Thymus (tissue), 11 donors: ENCODE measurements around the gene PCSK4. TPM values are rescaled to one million over a fixed set of nuclear protein-coding genes. Genes with fewer than 3 reads are reported as not detected.
"Not testable (repeated sequence)": the region's sequence is repeated elsewhere in the genome, so short reads cannot be mapped to it uniquely, and the experiment has no call there.

Experiments
- DNase-seq, 9 donors: peaks; one replicate each; pipeline ENCODE4 v3.0.0-alpha.2; 2013; ENCODE audit warnings: low spot score in 9 of 9, low read depth in 6 of 9, missing footprints in 1 of 9
- H3K27ac ChIP-seq, 2 donors: one replicate each; pipeline ENCODE4 v1.5.1; 2013; ENCODE audit warnings: control low read depth in 1 of 2, low read depth in 1 of 2, low read length in 1 of 2, mild to moderate bottlenecking in 1 of 2, moderate library complexity in 1 of 2
- H3K27me3 ChIP-seq, 2 donors: one replicate each; pipeline ENCODE4 v1.5.1; 2013; ENCODE audit warnings: low read length in 1 of 2; ENCODE audit not compliant: control insufficient read depth in 2 of 2, insufficient read depth in 1 of 2
- H3K36me3 ChIP-seq, 2 donors: one replicate each; pipeline ENCODE4 v1.5.1; 2013; ENCODE audit warnings: low read length in 1 of 2, mild to moderate bottlenecking in 1 of 2, moderate library complexity in 1 of 2; ENCODE audit not compliant: control insufficient read depth in 2 of 2, insufficient read depth in 2 of 2
- H3K4me1 ChIP-seq, 2 donors: one replicate each; pipeline ENCODE4 v1.5.1; 2013; ENCODE audit warnings: low read length in 2 of 2; ENCODE audit not compliant: control insufficient read depth in 2 of 2, insufficient read depth in 2 of 2
- H3K4me3 ChIP-seq, 2 donors: one replicate each; pipeline ENCODE4 v1.5.1; 2013; ENCODE audit warnings: low read length in 2 of 2, control low read depth in 1 of 2, mild to moderate bottlenecking in 1 of 2
- H3K9me3 ChIP-seq, 2 donors: one replicate each; pipeline ENCODE4 v1.5.1; 2013; ENCODE audit warnings: low read length in 1 of 2, mild to moderate bottlenecking in 1 of 2; ENCODE audit not compliant: control insufficient read depth in 2 of 2, insufficient read depth in 1 of 2
- WGBS: extraction: QIAGEN DNeasy Blood & Tissue Kit; methylation state at CpG from one replicate; pipeline ENCODE4 v1.1.7; 2013; 5-methylcytosine and 5-hydroxymethylcytosine counted together
- polyA plus RNA-seq: library from polyadenylated mRNA; stranded (reverse); fragments of 200-250 nt; gene quantifications from one replicate; pipeline ENCODE4 v1.2.3, GENCODE V29; 2013
- total RNA-seq: library from RNA; stranded (reverse); fragments of 120-200 nt; gene quantifications from one replicate; pipeline ENCODE4 v1.2.4, GENCODE V29; 2013
- donor health status: healthy.

The PCSK4 gene
- total and polyA plus RNA-seq, 2 donors, result 4.9 to 11.5 TPM

GRCh38 chr19:1530856-1531255 lies 40.7 kb upstream of the PCSK4 start:
- 94% methylated on average over 11 of the region's 11 CpGs for WGBS
- H3K36me3 ChIP-seq, DNase-seq, H3K4me3 ChIP-seq, H3K4me1 ChIP-seq, H3K27ac ChIP-seq, H3K9me3 ChIP-seq: not testable (repeated sequence)
- peaks cover 3 to 28% of the 10 kb centered on the region in 2 donors for H3K27me3 ChIP-seq

GRCh38 chr19:1529430-1529816 lies 39.3 kb upstream of the PCSK4 start:
- DNase-seq, result no peak
- H3K9me3 ChIP-seq, result no peaks in the 10 kb centered on the region
- H3K27me3 ChIP-seq, result peaks cover 11 to 34% of the 10 kb centered on the region in 2 donors
- H3K36me3 ChIP-seq, result no peaks in the 10 kb centered on the region
- no peak overlapping the region for H3K27ac ChIP-seq
- WGBS, result 89% methylated on average over 16 of the region's 16 CpGs
- H3K4me1 ChIP-seq, result no peaks in the 10 kb centered on the region
- H3K4me3 ChIP-seq, result no peak overlapping the region

DNA sequence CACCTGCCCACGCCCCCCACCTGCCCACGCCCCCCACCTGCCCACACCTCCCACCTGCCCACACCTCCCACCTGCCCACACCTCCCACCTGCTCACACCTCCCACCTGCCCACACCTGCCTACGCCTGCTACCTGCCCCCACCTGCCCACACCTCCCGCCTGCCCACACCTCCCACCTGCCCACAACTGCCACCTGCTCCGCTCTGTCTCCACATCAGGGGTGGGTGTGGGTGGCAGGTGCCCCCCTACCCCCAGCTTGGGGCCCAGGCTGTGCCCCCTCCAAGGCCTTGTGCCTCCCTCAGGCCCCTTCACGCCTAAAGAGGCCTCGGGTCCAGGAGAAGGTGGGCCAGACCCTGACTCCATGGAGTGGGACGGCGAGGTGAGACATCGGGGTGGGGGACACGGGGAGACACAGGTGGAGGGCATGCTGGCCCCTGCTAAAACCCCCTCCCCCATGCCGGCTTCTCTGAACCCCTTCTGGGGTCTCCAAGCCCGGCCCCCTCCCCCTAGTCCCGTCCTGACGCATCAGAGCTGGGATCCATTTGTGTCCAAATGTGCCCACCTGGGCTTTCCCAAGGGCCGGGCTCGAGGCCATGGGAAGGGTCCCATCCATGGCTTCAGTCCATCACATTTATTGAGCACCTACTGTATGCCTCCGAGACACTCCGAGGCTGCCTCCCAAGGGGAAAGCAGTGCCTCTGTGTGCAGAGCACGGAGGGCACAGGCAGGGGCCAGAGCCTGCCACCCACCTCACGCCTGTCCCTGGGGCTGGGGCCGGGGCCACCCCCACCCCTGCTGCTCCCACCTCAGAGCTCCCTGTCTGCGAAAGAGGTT lies 38.7 kb upstream of the PCSK4 start:
- H3K27me3 ChIP-seq, result peaks cover 17 to 37% of the 10 kb centered on the region in 2 donors
- WGBS, result 82% methylated on average over 22 of the region's 23 CpGs
- no peak overlapping the region for H3K27ac ChIP-seq
- H3K4me1 ChIP-seq, result no peaks in the 10 kb centered on the region
- H3K36me3 ChIP-seq, result no peaks in the 10 kb centered on the region
- no peaks in the 10 kb centered on the region for H3K9me3 ChIP-seq
- no peak for DNase-seq
- no peak overlapping the region for H3K4me3 ChIP-seq

- H3K4me1 ChIP-seq, result no peaks in the 10 kb centered on the region
- no peaks in the 10 kb centered on the region for H3K36me3 ChIP-seq
- no peak overlapping the region for H3K27ac ChIP-seq
- no peak for DNase-seq
- peaks cover 27 to 47% of the 10 kb centered on the region in 2 donors for H3K27me3 ChIP-seq
- no peak overlapping the region for H3K4me3 ChIP-seq
- 85% methylated on average over 27 of the region's 27 CpGs for WGBS
- H3K9me3 ChIP-seq, result peaks cover 0 to 4% of the 10 kb centered on the region in 2 donors
These were observed 37.6 kb upstream of the PCSK4 start for GRCh38 chr19:1527650-1528309.

GRCh38 chr19:1526979-1527649 lies 37.0 kb upstream of the PCSK4 start:
- H3K9me3 ChIP-seq, result peaks cover 0 to 4% of the 10 kb centered on the region in 2 donors
- WGBS, result 84% methylated on average over 18 of the region's 18 CpGs
- no peaks in the 10 kb centered on the region for H3K36me3 ChIP-seq
- no peaks in the 10 kb centered on the region for H3K4me1 ChIP-seq
- H3K27me3 ChIP-seq, result peaks cover 31 to 53% of the 10 kb centered on the region in 2 donors
- no peak overlapping the region for H3K27ac ChIP-seq
- DNase-seq, result no peak
- no peak overlapping the region for H3K4me3 ChIP-seq

DNA sequence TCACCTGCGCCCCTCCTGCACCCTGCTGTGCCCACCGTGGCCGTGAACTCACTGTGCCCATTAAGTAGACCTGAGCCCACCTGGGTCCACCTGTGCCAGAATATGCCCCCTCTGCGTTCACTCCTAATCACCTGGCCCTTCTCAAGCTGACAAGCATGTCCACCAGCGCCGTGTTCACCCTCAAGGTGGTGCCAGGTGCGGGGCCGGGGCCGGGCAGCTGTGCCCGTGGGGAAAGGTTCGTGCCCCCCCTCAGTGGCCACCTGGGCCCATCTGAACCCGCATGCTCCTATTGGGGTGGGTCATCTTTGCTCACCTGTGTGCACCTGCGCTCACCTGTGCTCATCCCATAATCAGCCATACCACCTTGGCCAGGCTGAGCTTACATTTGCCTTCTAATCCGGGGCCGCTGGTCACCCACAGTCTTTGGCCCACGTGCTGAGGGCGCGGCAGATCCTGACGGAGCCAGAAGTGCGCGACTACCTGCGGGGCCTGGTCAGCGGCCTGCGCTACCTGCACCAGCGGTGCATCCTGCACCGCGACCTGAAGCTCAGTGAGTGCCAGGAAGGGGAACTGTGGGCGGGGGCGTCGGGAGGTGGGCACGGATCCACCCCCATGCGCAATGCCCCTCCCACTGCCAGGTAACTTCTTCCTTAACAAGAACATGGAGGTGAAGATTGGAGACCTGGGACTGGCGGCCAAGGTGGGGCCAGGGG lies 36.1 kb upstream of the PCSK4 start:
- H3K27me3 ChIP-seq, result peaks cover 36 to 59% of the 10 kb centered on the region in 2 donors
- H3K4me3 ChIP-seq, result no peak overlapping the region
- peaks cover 0 to 4% of the 10 kb centered on the region in 2 donors for H3K9me3 ChIP-seq
- no peaks in the 10 kb centered on the region for H3K4me1 ChIP-seq
- H3K27ac ChIP-seq, result no peak overlapping the region
- H3K36me3 ChIP-seq, result no peaks in the 10 kb centered on the region
- DNase-seq, result no peak
- WGBS, result 84% methylated on average over 33 of the region's 33 CpGs

DNA sequence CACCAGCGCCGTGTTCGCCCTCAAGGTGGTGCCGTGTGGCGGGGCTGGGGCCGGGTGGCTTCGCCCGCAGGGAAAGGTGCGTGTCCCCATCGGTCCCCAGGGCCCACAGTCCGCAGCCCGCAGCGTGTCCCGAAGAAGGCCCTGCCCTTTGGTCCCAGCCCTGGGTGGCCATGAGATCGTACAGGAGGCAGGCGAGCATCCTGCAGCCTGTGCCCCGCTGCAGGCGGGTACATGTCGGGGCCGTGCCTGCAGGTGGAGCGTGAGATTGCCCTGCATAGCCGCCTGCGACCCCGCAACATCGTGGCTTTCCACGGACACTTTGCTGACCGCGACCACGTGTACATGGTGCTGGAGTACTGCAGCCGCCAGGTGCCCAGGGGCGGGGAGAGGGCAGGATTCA lies 35.2 kb upstream of the PCSK4 start:
- Histone ChIP-seq H3K9me3 (peaks cover 0 to 4% of the 10 kb centered on the region in 2 donors), H3K27ac (no peak overlapping the region), H3K27me3 (peaks cover 36 to 60% of the 10 kb centered on the region in 2 donors), H3K4me3 (no peak overlapping the region), H3K36me3 (no peaks in the 10 kb centered on the region), H3K4me1 (no peaks in the 10 kb centered on the region)
- no peak for DNase-seq
- WGBS, result 66% methylated on average over 31 of the region's 31 CpGs

DNA sequence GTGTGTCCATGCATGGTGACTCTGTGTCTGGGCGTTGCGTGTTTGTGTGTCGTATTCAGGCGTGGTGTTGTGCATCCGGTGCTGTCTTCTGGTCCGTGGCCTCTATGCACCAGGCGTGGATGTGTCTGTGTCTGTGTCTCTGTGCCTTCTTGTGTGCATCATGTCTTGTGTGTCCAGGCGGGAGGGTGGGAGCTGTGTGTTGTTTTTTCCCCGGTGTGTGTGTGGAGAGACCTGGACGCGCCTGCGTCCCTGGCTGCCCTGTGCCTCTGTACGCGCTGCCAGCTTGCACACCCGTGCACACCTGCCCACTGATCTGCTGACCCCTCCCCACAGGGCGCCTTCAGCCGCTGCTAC lies 34.8 kb upstream of the PCSK4 start:
- no peaks in the 10 kb centered on the region for H3K4me1 ChIP-seq
- peaks cover 0 to 4% of the 10 kb centered on the region in 2 donors for H3K9me3 ChIP-seq
- H3K4me3 ChIP-seq, result no peak overlapping the region
- H3K36me3 ChIP-seq, result no peaks in the 10 kb centered on the region
- 74% methylated on average over 17 of the region's 17 CpGs for WGBS
- no peak for DNase-seq
- peaks cover 36 to 64% of the 10 kb centered on the region in 2 donors for H3K27me3 ChIP-seq
- H3K27ac ChIP-seq, result no peak overlapping the region
